HG03196 (cell line): Measurements from ENCODE around the gene ATP12A.
A peak's percentile ranks its signal among the peaks of the same experiment; 100 is the strongest.

ENCODE experiments used
- ATAC-seq: cut with Tn5 transposase; IDR thresholded peaks from one replicate; pipeline ENCODE4 v1.9.1; 2021; ENCODE audit not compliant: unreplicated experiment

ATP12A gene

GRCh38 chr13:24684600-24684998 is 4.4 kb downstream of the ATP12A start:
- ATAC-seq, result peak; percentile 48

DNA sequence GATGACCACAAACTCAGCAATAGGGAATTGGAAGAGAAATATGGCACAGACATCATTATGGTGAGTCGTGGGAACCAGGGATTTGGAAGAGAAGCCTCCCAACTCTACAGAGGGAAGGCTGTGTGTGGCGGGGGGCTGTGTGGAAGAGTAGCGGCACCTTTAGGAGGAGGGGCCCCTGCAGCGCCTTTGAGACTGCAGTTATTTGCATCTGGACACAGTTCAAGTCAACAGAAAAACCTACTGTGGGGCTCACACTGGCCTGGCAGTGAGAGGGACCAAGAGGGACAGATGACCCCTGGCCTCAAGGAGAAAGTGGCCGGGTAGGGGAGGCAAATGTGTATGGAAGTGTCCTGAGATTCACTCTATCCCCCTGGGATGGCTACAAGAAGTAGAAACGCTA is 5.1 kb downstream of the ATP12A start:
- no peak for ATAC-seq

GRCh38 chr13:24687611-24688010 is 7.4 kb downstream of the ATP12A start:
- no peak for ATAC-seq

DNA sequence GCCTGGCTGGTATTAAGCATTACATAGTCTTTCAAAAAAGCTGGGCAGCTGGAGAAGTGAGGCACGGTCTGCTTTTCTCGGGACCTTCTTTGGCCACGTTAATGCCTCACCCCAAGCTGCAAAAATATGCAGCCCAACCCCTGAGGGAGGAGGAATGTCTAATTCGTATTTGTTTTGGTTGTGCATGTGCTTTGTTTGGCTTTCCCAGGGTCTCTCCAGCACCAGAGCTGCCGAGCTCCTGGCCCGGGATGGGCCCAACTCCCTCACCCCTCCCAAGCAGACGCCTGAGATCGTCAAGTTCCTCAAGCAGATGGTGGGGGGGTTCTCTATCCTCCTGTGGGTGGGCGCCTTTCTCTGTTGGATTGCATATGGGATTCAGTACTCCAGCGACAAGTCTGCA is 7.9 kb downstream of the ATP12A start:
- no peak for ATAC-seq

GRCh38 chr13:24688950-24689349 is 8.7 kb downstream of the ATP12A start:
- no peak for ATAC-seq

- ATAC-seq, result no peak
Measured at GRCh38 chr13:24691381-24691780, 11.2 kb downstream of the ATP12A start.

- no peak for ATAC-seq
Measured at GRCh38 chr13:24692561-24692960, 12.4 kb downstream of the ATP12A start.

DNA sequence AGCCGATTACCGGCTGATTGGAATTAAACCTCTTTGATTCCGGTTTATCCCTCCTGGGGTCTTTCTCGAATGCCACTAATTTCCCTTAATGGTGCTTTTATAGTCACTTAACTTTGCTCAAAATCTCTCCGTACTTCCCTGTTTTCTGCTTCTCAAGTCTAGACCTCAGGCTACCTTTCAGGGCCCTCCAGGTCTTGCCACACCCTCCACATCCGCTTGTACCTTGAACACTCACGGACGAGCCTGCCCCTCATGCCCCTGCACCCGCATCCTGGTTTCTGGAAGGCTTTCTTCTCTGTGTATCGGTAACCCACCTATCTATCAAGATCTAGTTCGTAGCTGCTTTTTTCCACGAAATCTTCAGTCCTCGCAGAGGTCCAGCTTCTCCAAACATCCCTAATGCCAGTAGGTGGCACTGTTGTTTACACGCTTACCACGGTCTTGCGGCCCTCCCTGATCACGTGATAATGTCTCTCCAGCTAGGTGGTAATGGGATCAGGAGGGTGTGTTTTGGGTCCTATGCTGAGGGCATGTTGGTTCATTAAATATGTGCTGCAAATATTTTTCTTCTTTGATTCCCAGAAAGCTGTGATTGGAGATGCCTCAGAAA is 13.8 kb downstream of the ATP12A start:
- ATAC-seq, result no peak

DNA sequence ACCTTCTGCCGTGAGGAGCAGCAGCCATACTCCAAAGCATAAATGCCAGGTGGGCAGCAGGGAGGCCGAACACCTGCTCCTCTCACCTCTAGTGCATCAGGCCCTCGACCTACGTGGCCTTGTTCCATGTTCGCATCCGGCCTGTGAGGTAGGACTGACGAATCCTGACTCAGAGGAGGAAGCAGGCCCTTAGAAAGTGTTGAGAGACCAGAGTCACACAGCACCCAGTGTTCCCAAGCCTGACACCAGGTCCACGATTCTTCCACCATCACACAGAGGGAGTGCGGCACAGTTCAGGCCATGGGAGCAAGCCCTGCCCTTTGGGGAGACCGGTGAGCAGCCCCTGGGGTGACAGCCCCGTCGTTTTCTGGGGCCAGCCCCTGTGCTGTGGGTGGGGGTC is 14.7 kb downstream of the ATP12A start:
- no peak for ATAC-seq

DNA sequence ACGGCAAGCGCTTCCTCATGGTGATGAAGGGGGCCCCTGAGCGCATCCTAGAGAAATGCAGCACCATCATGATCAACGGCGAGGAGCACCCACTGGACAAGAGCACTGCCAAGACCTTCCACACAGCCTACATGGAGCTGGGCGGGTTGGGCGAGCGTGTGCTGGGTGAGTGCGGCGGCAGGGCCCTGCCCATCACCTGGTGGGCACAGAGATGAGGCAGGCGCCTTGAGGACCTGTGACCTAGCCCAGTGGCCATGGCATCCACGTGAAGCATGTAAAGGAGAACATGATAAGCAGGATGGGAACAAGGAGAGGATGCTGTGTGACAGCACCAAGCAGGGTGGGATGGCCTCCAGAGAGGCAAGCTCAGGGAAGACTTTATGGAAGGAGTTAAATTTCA is 18.5 kb downstream of the ATP12A start:
- no peak for ATAC-seq

- no peak for ATAC-seq
Measured at GRCh38 chr13:24699541-24699940, 19.3 kb downstream of the ATP12A start.

- no peak for ATAC-seq
Measured at GRCh38 chr13:24700539-24700938, 20.3 kb downstream of the ATP12A start.

DNA sequence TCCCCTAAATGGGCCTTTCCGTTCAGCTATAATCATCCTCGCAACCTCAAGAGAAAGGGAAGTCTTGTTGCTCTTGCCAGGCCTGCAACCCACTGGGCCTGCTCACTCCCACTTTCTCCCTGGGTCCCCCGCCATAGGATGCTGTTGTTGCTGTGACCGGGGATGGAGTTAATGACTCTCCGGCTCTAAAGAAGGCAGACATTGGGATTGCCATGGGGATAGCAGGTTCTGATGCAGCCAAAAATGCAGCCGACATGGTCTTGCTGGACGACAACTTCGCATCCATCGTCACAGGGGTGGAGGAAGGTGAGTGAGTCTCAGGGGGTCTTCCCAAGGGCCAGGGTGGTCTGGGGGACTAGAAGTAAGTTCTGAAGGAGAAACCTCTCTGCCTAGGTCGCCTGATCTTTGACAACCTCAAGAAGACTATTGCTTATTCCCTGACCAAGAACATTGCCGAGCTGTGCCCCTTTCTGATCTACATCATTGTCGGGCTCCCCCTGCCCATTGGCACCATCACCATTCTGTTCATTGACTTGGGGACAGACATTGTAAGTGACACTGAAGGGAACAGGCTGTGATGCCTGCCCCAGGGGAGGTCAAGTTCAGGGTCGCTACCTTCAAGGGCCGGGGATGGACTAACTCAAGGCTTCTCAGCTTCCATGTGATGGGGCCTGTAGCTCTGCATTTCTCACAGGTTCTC is 26.8 kb downstream of the ATP12A start:
- ATAC-seq, result no peak

GRCh38 chr13:24709186-24709913 is 29.1 kb downstream of the ATP12A start:
- peak; percentile 90 for ATAC-seq

DNA sequence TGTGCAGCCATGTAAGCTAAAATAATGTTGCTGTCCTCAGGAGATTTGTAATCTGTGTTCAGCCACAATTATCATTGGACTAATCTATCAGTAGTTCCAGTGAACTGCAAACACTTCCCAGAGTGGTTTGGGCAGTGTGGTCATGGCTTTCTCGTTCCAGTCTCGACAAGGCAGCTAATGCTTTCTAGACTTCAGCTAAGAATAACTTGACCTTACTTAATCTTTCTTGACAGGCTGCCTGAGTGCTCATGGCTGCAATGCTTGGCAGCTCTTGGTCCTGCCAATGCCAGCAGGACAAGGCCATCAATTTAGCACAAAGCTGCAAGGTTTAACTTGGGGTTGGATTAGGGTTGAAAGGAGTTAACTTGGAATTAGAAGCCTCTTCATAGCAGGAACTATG is 32.8 kb downstream of the ATP12A start:
- no peak for ATAC-seq

- no peak for ATAC-seq
Measured at GRCh38 chr13:24716011-24716410, 35.8 kb downstream of the ATP12A start.

DNA sequence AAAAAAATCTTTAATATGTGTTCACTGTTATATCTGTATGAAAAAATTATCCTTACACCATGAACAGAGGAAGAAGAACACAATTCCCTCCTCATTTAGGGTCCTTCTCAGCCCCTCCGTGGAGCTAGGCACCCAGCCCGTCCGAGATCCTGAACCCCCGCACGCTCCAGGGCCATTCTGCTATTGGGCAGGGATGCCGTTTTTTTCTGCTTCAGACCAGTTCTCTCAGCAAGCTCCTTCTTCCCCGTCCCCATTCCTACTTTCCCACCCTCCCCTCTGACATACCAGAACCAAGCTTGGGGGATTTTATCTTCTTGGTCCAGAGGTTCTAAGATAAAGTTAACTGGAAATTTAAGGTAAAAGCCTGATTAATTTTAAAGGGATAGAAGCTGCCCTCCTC is 36.2 kb downstream of the ATP12A start:
- no peak for ATAC-seq

- ATAC-seq, result no peak
Measured at GRCh38 chr13:24717217-24717616, 37.0 kb downstream of the ATP12A start.

- no peak for ATAC-seq
Measured at GRCh38 chr13:24718192-24718965, 38.2 kb downstream of the ATP12A start.

- no peak for ATAC-seq
Measured at GRCh38 chr13:24719139-24719538, 38.9 kb downstream of the ATP12A start.

DNA sequence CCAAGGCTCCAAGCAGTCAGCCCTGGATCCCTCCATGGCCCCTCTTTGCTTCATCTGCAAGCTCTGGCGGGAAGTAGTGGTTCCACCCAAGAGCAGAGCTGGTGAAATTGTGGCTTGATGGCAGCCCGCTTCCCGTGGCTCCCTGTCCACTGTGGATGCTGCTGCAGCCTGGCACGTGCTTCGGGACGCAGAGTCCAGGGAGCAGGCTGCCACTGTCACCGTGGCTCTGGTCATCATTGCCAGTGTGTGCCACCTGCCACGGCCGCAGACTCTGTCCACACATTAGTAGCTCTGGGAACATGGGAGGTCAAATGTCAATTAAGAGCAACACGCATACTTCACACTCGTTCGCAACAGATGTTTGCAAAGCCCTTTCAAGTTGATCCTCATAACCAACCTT is 43.0 kb downstream of the ATP12A start:
- ATAC-seq, result no peak

GRCh38 chr13:24724714-24725113 is 44.5 kb downstream of the ATP12A start:
- ATAC-seq, result no peak
